Measurements from ENCODE around the gene PPP1R15A.
"Not testable (repeated sequence)": the region's sequence is repeated elsewhere in the genome, so short reads cannot be mapped to it uniquely, and the experiment has no call there.

The PPP1R15A gene

GRCh38 chr19:48905664-48906063 lies 33.4 kb downstream of the PPP1R15A start:
- Histone ChIP-seq H3K79me2 (ENCODE audit: insufficient read depth, low read length) (peaks cover 40% of the 10 kb centered on the region), H3K4me1 (ENCODE audit: insufficient read depth, low read length) (peaks cover 20% of the 10 kb centered on the region), H3K4me2 (ENCODE audit: insufficient read depth, low read length) (no peak overlapping the region), H3K4me3 (ENCODE audit: low read depth in 1 of 2, low read length in 2 of 2) (no peak overlapping the region), H3K27ac (ENCODE audit: low read length) (no peak overlapping the region), H3K36me3 (ENCODE audit: insufficient read depth, low read length) (peaks cover 72% of the 10 kb centered on the region), H4K20me1 (ENCODE audit: insufficient read depth, low read length) (peaks cover 4% of the 10 kb centered on the region; the same call in 1 of the 2 replicates), H3K9ac (ENCODE audit: low read depth, low read length) (no peak overlapping the region), H3K27me3 (ENCODE audit: insufficient read depth, low read length, poor library complexity) (no peaks in the 10 kb centered on the region), H3K9me3 (ENCODE audit: insufficient read depth, low read length, severe bottlenecking) (no peaks in the 10 kb centered on the region), H2AFZ (ENCODE audit: low read depth, low read length) (no peak overlapping the region)
- TF ChIP-seq EZH2 (IDR thresholded peaks at IDR 0.05; ENCODE audit: borderline replicate concordance, low read depth, low read length, severe bottlenecking), result no peak
- TF ChIP-seq CTCF (IDR thresholded peaks at IDR 0.05; ENCODE audit: borderline replicate concordance, extremely low read depth, low read length, poor library complexity, severe bottlenecking), result no peak
- no peak for DNase-seq
- ATAC-seq (ENCODE audit: insufficient read depth, low read depth), result no peak

GRCh38 chr19:48906324-48906723 lies 34.1 kb downstream of the PPP1R15A start:
- H4K20me1 ChIP-seq (ENCODE audit: insufficient read depth, low read length), result peaks cover 4% of the 10 kb centered on the region; the same call in 1 of the 2 replicates
- TF ChIP-seq EZH2 (IDR thresholded peaks at IDR 0.05; ENCODE audit: borderline replicate concordance, low read depth, low read length, severe bottlenecking) (no peak), CTCF (IDR thresholded peaks at IDR 0.05; ENCODE audit: borderline replicate concordance, extremely low read depth, low read length, poor library complexity, severe bottlenecking) (no peak)
- peaks cover 33% of the 10 kb centered on the region for H3K79me2 ChIP-seq (ENCODE audit: insufficient read depth, low read length)
- no peak overlapping the region for H3K9ac ChIP-seq (ENCODE audit: low read depth, low read length)
- H3K36me3 ChIP-seq (ENCODE audit: insufficient read depth, low read length), result peaks cover 76% of the 10 kb centered on the region
- H3K27ac ChIP-seq (ENCODE audit: low read length), result no peak overlapping the region
- no peak overlapping the region for H3K4me2 ChIP-seq (ENCODE audit: insufficient read depth, low read length)
- H2AFZ ChIP-seq (ENCODE audit: low read depth, low read length), result no peak overlapping the region
- H3K9me3 ChIP-seq (ENCODE audit: insufficient read depth, low read length, severe bottlenecking), result no peaks in the 10 kb centered on the region
- ATAC-seq (ENCODE audit: insufficient read depth, low read depth) (no peak), DNase-seq (no peak)
- peaks cover 13% of the 10 kb centered on the region for H3K4me1 ChIP-seq (ENCODE audit: insufficient read depth, low read length)
- H3K4me3 ChIP-seq (ENCODE audit: low read depth in 1 of 2, low read length in 2 of 2), result no peak overlapping the region
- H3K27me3 ChIP-seq (ENCODE audit: insufficient read depth, low read length, poor library complexity), result no peaks in the 10 kb centered on the region

- Histone ChIP-seq H3K4me2 (ENCODE audit: insufficient read depth, low read length) (no peak overlapping the region), H3K36me3 (ENCODE audit: insufficient read depth, low read length) (peaks cover 79% of the 10 kb centered on the region)
- TF ChIP-seq CTCF (IDR thresholded peaks at IDR 0.05; ENCODE audit: borderline replicate concordance, extremely low read depth, low read length, poor library complexity, severe bottlenecking) (no peak), EZH2 (IDR thresholded peaks at IDR 0.05; ENCODE audit: borderline replicate concordance, low read depth, low read length, severe bottlenecking) (no peak)
These were observed 35.5 kb downstream of the PPP1R15A start for GRCh38 chr19:48907671-48908070.

GRCh38 chr19:48909424-48910077 lies 37.3 kb downstream of the PPP1R15A start:
- H3K4me2 ChIP-seq (ENCODE audit: insufficient read depth, low read length); H2AFZ ChIP-seq (ENCODE audit: low read depth, low read length); H3K79me2 ChIP-seq (ENCODE audit: insufficient read depth, low read length); H3K4me3 ChIP-seq (ENCODE audit: low read depth in 1 of 2, low read length in 2 of 2); H3K4me1 ChIP-seq (ENCODE audit: insufficient read depth, low read length); H3K9me3 ChIP-seq (ENCODE audit: insufficient read depth, low read length, severe bottlenecking); H3K27ac ChIP-seq (ENCODE audit: low read length); H3K27me3 ChIP-seq (ENCODE audit: insufficient read depth, low read length, poor library complexity); H3K9ac ChIP-seq (ENCODE audit: low read depth, low read length); DNase-seq; ATAC-seq (ENCODE audit: insufficient read depth, low read depth); H4K20me1 ChIP-seq (ENCODE audit: insufficient read depth, low read length): not testable (repeated sequence)
- H3K36me3 ChIP-seq (ENCODE audit: insufficient read depth, low read length), result peaks cover 88% of the 10 kb centered on the region

More at GRCh38 chr19:48907671-48908070, 35.5 kb downstream of the PPP1R15A start:
- H3K27ac ChIP-seq (ENCODE audit: low read length), result no peak overlapping the region
- H3K4me3 ChIP-seq (ENCODE audit: low read depth in 1 of 2, low read length in 2 of 2), result no peak overlapping the region
- DNase-seq (no peak), ATAC-seq (ENCODE audit: insufficient read depth, low read depth) (no peak)
- peaks cover under 1% of the 10 kb centered on the region for H3K4me1 ChIP-seq (ENCODE audit: insufficient read depth, low read length)
- H3K27me3 ChIP-seq (ENCODE audit: insufficient read depth, low read length, poor library complexity), result no peaks in the 10 kb centered on the region
- H2AFZ ChIP-seq (ENCODE audit: low read depth, low read length), result no peak overlapping the region
- H4K20me1 ChIP-seq (ENCODE audit: insufficient read depth, low read length), result peaks cover 4% of the 10 kb centered on the region; the same call in 1 of the 2 replicates
- no peak overlapping the region for H3K9ac ChIP-seq (ENCODE audit: low read depth, low read length)
- peaks cover 21% of the 10 kb centered on the region for H3K79me2 ChIP-seq (ENCODE audit: insufficient read depth, low read length)
- H3K9me3 ChIP-seq (ENCODE audit: insufficient read depth, low read length, severe bottlenecking), result no peaks in the 10 kb centered on the region

Data from DND-41 (cell line).